DND-41 (cell line): ENCODE measurements around the gene TBC1D20.

Source experiments
- ATAC-seq: fragments of 200-7000 bp; cut with Tn5 transposase; 3 replicates; pipeline ENCODE4 v1.9.1; 2021; ENCODE audit warnings: low read depth; ENCODE audit not compliant: insufficient read depth
- DNase-seq: peaks from one replicate; pipeline ENCODE4 v3.0.0-alpha.2; 2020
- H2AFZ ChIP-seq: 2 replicates; pipeline ENCODE4 v1.6.0; 2012; ENCODE audit warnings: low read depth, low read length
- H3K27ac ChIP-seq: 2 replicates; pipeline ENCODE4 v1.5.1; 2012; ENCODE audit warnings: low read length, inconsistent platforms
- H3K27me3 ChIP-seq: fragments of 200-600 bp; sonication (generic); 2 replicates; pipeline ENCODE4 v1.6.0; 2012; ENCODE audit warnings: low read length, mild to moderate bottlenecking, inconsistent platforms; ENCODE audit not compliant: insufficient read depth, poor library complexity
- H3K36me3 ChIP-seq: 2 replicates; pipeline ENCODE4 v1.5.1; 2012; ENCODE audit warnings: low read length, inconsistent platforms; ENCODE audit not compliant: insufficient read depth
- H3K4me1 ChIP-seq: 2 replicates; pipeline ENCODE4 v1.5.1; 2012; ENCODE audit warnings: mild to moderate bottlenecking, low read length; ENCODE audit not compliant: insufficient read depth
- H3K4me2 ChIP-seq: 2 replicates; pipeline ENCODE4 v1.6.0; 2012; ENCODE audit warnings: mild to moderate bottlenecking, moderate library complexity, low read length, inconsistent platforms; ENCODE audit not compliant: insufficient read depth
- H3K4me3 ChIP-seq, 2 experiments: fragments of 200-600 bp in 1 of 2; shearing (Covaris generic) in 1 of 2; 2 replicates each; pipeline ENCODE4 v1.5.1; 2012 to 2016; ENCODE audit warnings: inconsistent platforms in 2 of 2, low read length in 2 of 2, mild to moderate bottlenecking in 2 of 2, low read depth in 1 of 2, moderate library complexity in 1 of 2
- H3K79me2 ChIP-seq: 2 replicates; pipeline ENCODE4 v1.6.0; 2012; ENCODE audit warnings: low read length, inconsistent platforms; ENCODE audit not compliant: insufficient read depth
- H3K9ac ChIP-seq: 2 replicates; pipeline ENCODE4 v1.6.0; 2012; ENCODE audit warnings: low read depth, mild to moderate bottlenecking, inconsistent platforms, low read length, moderate library complexity
- H3K9me3 ChIP-seq: 2 replicates; pipeline ENCODE4 v1.5.1; 2012; ENCODE audit warnings: low read length, moderate library complexity, mild to moderate bottlenecking, inconsistent platforms; ENCODE audit not compliant: insufficient read depth, severe bottlenecking
- H4K20me1 ChIP-seq: 2 replicates; pipeline ENCODE4 v1.6.0; 2012; ENCODE audit warnings: low read length; ENCODE audit not compliant: insufficient read depth
- CTCF ChIP-seq: IDR thresholded peaks from 2 replicates; pipeline ENCODE4 v1.5.1; 2012; ENCODE audit warnings: borderline replicate concordance, low read length, moderate library complexity, mild to moderate bottlenecking; ENCODE audit not compliant: poor library complexity, severe bottlenecking; ENCODE audit errors: extremely low read depth
- EZH2 ChIP-seq: IDR thresholded peaks from 3 replicates; pipeline ENCODE4 v1.6.1; 2012; ENCODE audit warnings: borderline replicate concordance, low read depth, mild to moderate bottlenecking, moderate library complexity, low read length, inconsistent platforms; ENCODE audit not compliant: severe bottlenecking

The TBC1D20 gene

DNA sequence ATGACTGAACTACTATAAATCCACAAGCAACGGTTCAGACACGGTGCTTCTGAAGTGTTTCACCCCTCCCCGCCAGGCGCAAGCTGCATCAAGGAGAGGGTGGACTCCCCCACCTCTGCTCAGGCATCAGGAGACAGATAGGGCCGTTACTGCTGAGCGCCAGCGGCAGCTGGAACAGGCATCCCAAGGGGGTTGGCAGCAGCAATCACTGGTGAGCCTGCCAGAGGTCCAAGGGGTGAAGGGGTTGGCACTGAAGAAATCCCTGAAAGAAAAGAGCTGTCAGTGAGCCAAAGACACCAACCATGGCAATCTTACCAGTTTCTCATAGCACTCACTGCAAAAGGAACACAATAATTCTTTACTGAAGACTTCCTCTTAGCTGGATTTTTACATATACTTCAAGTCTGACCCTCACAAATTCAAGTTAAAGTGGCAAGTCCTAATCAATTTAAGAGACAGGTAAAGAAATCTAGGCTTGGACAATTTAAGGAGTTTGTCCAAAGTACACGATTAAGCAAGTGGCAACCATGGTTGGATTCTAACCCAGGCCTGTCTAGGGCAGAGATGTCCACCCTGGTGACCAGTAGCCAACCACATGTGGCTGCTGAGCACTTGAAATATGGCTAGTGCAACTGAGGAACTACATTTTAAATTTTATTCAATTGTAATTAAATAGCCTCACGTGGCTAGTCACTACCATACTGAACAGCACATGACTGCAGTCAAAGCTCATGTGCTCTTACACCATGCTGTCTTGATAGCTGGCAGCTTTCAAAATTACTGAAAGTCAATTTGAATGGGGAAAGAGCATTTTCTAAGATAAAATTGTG lies 21.7 kb upstream of the TBC1D20 start:
- no peak overlapping the region for H2AFZ ChIP-seq
- ATAC-seq (no peak), DNase-seq (no peak)
- H3K9me3 ChIP-seq: no peaks in the 10 kb centered on the region
- H3K4me1 ChIP-seq: no peaks in the 10 kb centered on the region
- no peak for TF ChIP-seq CTCF
- H3K9ac ChIP-seq: no peak overlapping the region
- no peaks in the 10 kb centered on the region for H3K79me2 ChIP-seq
- no peak overlapping the region for H3K4me3 ChIP-seq
- H3K27ac ChIP-seq: no peak overlapping the region
- H3K36me3 ChIP-seq: peaks cover 89% of the 10 kb centered on the region
- no peaks in the 10 kb centered on the region for H3K27me3 ChIP-seq
- no peak overlapping the region for H3K4me2 ChIP-seq
- 0 out of 2 replicates have a peak, but pooled peaks cover 3% of the 10 kb centered on the region for H4K20me1 ChIP-seq

DNA sequence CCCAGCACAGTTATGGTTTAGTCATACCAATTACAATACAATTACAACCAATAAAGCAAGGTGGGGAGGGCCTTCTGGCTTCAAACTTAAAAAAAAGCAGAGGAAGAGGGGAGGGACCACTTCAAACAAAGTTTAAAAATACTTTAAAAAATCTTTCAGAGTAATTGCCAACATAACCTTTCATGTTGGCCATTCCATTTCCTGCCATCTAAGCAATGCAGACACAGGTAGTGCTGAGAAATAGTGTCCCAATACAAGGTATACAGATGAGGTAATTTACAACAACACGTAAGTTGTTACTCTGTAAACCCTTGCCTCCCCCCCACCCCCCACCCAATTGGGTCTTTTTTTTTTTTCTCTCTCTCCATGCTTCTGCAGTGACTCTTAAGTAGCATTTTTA lies 18.8 kb upstream of the TBC1D20 start:
- no peak overlapping the region for H3K27ac ChIP-seq
- H3K79me2 ChIP-seq: no peaks in the 10 kb centered on the region
- no peaks in the 10 kb centered on the region for H3K4me1 ChIP-seq
- peaks cover 10% of the 10 kb centered on the region; the same call in 1 of the 2 replicates for H4K20me1 ChIP-seq
- H3K27me3 ChIP-seq: no peaks in the 10 kb centered on the region
- no peak overlapping the region for H2AFZ ChIP-seq
- no peaks in the 10 kb centered on the region for H3K9me3 ChIP-seq
- H3K4me2 ChIP-seq: no peak overlapping the region
- peaks cover 86% of the 10 kb centered on the region for H3K36me3 ChIP-seq
- no peak overlapping the region for H3K9ac ChIP-seq
- ATAC-seq (peak; percentile 53), DNase-seq (no peak)
- H3K4me3 ChIP-seq: no peak overlapping the region
- no peak for TF ChIP-seq CTCF
- TF ChIP-seq EZH2: no peak

DNA sequence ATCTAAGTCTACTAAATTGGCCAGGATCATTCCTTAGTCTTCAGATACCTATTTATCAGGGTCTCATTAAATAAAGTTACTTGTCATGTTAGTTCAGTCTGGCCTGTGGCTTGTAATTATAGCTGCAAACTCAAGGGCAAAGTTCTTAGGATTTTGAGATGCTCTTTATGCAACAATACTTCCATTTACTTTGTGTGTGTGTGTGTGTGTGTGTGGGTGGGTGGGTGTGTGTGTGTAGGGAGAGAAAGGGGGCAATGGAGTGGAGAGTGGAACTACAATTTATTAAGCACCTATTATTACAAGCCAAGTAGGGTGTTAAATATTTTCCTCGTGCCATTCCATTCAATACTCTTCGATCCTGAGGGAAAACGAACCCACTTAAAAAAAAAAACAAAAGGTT lies 17.7 kb upstream of the TBC1D20 start:
- DNase-seq: no peak
- H2AFZ ChIP-seq: no peak overlapping the region
- no peaks in the 10 kb centered on the region for H3K27me3 ChIP-seq
- peaks cover 10% of the 10 kb centered on the region; the same call in 1 of the 2 replicates for H4K20me1 ChIP-seq
- no peak overlapping the region for H3K4me3 ChIP-seq
- no peaks in the 10 kb centered on the region for H3K4me1 ChIP-seq
- TF ChIP-seq EZH2: no peak
- no peak for TF ChIP-seq CTCF
- peaks cover 81% of the 10 kb centered on the region for H3K36me3 ChIP-seq
- ATAC-seq: no peak
- H3K9ac ChIP-seq: no peak overlapping the region
- H3K27ac ChIP-seq: no peak overlapping the region
- H3K4me2 ChIP-seq: no peak overlapping the region
- no peaks in the 10 kb centered on the region for H3K79me2 ChIP-seq
- no peaks in the 10 kb centered on the region for H3K9me3 ChIP-seq
